ENCODE measurements around the gene RHBDF2.

Gene RHBDF2

DNA sequence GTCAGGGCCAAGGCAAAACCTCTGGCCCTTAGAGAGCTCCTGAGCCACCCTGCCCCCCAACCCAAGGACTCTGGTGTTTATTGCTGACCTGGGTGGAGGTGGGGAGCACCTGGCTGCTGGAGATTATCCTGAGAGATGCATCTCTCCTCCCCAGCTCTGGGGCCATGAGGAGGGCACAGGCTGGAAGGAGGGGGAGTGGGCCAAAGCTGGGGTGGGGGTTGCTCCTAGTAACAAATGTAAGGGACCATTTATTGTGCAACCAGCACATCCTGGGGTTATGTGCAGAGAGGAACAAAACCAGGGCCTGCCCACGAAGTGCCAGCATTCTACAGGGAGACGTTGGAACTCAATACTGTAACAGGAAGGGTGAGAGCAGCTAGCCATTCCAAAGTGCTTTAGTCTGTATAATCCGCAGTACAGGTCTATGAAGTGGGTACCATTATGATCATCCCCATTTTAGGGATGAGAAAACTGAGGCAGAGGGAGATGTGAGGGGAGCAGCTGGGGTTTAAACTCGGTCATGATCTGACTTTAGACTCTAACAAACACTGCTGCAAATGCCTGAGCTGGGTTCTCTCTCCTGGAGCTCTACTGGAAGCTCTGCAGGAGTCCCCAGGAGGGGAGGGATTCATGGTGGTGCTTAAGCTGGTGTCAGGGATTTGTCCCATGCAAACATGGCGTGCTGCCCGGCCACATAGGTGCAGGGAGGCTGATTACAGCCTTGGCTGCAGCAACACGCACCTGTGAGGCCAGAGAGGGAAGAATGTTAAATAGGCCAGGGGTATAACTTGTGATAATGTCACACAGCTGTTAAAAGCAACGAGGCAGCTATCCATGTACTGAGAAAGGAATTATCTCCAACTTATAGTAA, 1.4 kb upstream of the RHBDF2 start:
- no peak for DNase-seq (ENCODE audit: low read depth in 1 of 2, low spot score in 1 of 2)

GRCh38 chr17:76501827-76502307, 644 bp upstream of the RHBDF2 start:
- DNase-seq (ENCODE audit: low read depth in 1 of 2, low spot score in 1 of 2), result no peak

DNA sequence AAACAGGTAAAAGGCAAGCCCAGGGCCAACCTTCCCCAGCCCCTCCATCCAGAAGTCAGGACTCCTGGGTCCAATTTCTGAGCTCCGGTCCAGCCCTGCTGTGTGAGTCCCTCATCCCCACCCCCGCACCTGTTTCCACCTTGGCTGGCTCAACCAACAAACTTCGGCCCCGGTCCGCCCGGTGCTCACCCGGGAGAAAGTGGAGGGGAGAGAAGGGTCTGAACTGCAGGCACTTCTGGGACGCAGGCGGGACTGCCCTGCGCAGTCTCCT, 541 bp downstream of the RHBDF2 start:
- DNase-seq (ENCODE audit: low read depth in 1 of 2, low spot score in 1 of 2), result no peak

DNA sequence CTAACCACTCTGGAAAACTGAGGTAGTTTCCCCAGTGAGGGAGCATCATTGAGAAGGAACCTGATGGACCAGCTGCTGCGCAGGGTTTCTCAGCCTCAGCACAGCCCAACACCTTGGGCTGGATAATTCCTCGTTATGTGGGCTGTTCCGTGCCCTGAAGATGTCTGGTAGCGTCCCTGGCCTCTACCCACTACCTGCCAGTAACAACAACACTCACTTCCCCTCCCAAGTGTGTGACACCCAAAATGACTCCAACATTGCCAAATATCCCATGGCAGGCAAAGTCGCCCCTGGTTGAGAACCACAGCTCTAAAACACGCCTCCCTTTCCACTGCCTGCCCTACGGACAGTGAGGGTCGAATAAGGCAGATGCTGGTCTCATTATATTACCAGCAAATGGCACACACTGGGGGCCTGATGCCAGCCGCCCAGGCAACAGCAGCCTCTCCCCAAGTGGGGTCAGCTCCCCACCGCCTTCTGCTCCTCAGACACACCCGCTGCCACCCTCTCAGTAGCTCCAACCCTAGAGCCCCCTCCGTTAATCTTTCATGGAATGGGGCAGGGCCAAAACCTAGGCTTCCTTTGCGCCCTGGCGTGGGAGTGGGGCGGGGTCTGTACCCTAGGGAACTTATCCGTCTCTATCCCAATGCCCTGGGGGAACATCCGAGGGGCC, 1.0 kb downstream of the RHBDF2 start:
- no peak for DNase-seq (ENCODE audit: low read depth in 1 of 2, low spot score in 1 of 2)

DNA sequence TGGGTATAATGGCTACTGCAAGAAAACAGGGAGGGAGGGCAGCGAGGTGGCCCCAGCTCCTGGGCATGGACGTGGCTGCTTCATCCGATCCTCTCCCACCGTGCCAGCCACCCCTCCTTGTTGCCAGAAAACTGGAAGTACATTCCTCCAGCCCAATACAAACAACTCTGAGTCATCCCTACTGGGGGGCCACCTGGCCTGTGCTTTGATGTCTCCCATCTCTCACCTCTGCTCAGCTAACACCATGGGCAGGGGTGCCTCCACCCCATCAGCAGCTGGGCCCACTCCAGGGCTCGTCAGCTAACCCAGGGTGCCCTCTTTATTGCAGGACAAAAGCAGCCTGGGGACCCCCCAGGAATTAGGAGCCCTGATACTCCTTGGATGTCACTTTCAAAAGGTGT, 2.0 kb downstream of the RHBDF2 start:
- no peak for DNase-seq (ENCODE audit: low read depth in 1 of 2, low spot score in 1 of 2)

DNA sequence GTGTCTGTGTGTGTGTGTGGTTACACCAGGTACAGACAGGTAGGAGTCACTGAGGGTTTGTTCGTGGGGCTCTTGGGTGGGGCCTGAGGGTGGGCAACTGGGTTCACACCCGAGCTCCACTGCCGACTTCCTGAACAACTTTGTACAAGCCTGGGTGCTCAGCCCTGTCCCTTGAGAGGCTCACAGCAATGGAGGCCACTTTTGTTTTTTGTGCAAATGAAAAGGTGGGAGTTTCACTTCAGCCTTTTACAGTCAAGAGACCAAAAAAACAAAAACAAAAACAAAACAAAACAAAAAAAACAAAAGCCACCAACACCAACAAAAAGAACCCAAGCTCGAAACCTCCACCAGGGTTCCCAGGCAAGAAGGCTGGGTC, 2.4 kb downstream of the RHBDF2 start:
- DNase-seq (ENCODE audit: low read depth in 1 of 2, low spot score in 1 of 2), result no peak

GRCh38 chr17:76497979-76498875, 3.0 kb downstream of the RHBDF2 start:
- DNase-seq (ENCODE audit: low read depth in 1 of 2, low spot score in 1 of 2), result no peak

DNA sequence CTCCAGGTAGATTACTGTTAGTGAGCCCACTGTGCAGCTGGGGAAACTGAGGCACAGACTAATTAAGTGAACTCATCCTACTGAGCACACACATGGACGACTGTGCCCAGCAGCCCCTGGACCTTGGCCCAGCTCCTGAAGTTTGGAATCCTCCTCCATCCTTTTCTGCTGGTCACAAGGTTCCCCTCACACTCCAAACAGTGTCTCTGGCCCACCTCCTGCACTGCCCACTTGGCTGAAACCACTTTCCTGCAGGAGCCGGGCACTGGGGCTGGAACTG, 3.6 kb downstream of the RHBDF2 start:
- no peak for DNase-seq (ENCODE audit: low read depth in 1 of 2, low spot score in 1 of 2)

- DNase-seq (ENCODE audit: low read depth in 1 of 2, low spot score in 1 of 2), result no peak
These were observed 4.8 kb downstream of the RHBDF2 start for GRCh38 chr17:76496464-76496863.

- no peak for DNase-seq (ENCODE audit: low read depth in 1 of 2, low spot score in 1 of 2)
These were observed 5.4 kb downstream of the RHBDF2 start for GRCh38 chr17:76495663-76496400.

GRCh38 chr17:76493505-76494167, 7.6 kb downstream of the RHBDF2 start:
- no peak for DNase-seq (ENCODE audit: low read depth in 1 of 2, low spot score in 1 of 2)

- DNase-seq (ENCODE audit: low read depth in 1 of 2, low spot score in 1 of 2), result no peak
These were observed 8.2 kb downstream of the RHBDF2 start for GRCh38 chr17:76492989-76493501.

DNA sequence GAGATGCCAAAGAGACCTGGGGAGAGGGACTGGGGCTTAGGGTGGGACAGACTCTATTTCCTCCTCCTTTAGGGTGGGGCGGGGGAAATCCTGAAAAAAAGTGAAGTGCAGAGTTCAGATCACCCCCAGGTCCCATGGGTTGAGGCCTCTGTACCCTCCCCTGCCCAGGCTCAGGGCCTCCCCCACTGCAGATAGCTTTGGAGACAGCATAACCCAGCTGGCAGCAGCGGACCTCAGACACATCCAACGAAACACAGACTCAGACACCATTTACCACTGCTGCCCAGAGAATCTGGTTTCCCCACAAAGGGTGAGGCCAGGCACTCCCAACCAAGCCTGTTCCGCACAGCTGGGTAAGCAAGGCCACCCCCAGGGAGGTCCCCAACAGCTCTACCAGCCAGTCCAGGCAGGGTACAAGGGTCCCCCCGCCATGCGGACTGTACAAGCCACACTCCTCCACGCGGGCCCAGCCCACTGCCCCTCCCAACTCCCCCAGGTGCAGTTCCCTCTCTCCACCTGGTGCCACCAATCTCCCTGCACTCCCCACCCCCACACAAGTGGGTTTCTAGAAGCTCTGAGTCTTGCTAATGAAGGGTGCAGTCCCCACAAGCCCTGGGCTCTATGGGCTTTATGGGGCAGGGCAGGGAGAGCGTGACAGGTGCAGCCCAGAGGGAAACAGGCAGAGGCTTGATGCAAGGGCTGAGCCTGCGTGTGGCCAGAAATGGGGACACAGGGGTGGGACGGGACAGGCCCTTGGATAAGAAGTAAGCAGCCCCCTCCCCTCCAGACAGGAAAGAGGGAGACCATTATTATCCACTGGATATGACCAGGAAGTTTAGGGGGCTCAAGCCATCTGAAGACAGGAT, 8.9 kb downstream of the RHBDF2 start:
- no peak for DNase-seq (ENCODE audit: low read depth in 1 of 2, low spot score in 1 of 2)

- no peak for DNase-seq (ENCODE audit: low read depth in 1 of 2, low spot score in 1 of 2)
These were observed 9.7 kb downstream of the RHBDF2 start for GRCh38 chr17:76491271-76492122.

GRCh38 chr17:76490112-76490710, 11.0 kb downstream of the RHBDF2 start:
- no peak for DNase-seq (ENCODE audit: low read depth in 1 of 2, low spot score in 1 of 2)

DNA sequence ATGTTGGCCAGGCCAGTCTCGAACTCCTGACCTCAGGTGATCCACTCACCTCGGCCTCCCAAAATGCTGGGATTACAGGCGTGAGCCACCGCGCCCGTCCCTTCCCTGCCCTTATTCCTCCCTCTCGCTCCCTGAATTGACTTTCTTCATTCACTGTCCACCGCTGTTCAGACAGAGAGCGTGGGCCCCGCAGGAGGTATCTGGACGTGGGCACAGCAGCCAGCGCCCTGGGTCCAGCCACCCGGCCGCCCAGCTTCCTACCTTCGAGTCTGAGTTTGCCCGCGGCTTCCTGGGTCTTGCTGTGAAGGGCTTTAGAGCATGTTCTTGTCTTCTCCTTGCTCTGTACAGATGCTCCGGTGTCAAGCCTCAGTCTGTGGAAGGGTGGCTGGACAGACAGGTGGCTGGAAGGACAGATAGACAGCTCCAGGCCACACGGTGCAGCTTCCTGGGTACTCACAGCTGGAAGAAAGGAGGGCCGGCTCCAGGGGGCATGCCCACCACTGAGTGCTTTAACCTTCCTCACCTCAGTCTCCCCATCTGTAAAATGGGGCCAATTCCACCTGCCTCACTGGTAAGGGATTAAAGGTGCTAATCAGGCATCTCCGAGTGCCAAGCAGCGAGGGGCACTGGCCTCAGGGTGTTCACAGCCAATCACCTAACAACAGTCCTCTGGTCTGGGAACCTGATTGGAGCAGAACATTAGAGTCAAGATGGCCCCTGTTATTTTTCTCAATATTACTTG, 13.6 kb downstream of the RHBDF2 start:
- DNase-seq (ENCODE audit: low read depth in 1 of 2, low spot score in 1 of 2), result no peak

GRCh38 chr17:76485569-76485968, 15.7 kb downstream of the RHBDF2 start:
- DNase-seq (ENCODE audit: low read depth in 1 of 2, low spot score in 1 of 2), result no peak
